Raji (cell line): Measurements from ENCODE around the gene PNMT.

Experiments
- POLR2A ChIP-seq: IDR thresholded peaks from 2 replicates; pipeline ENCODE4 v1.6.1; 2011; ENCODE audit warnings: low read depth, low read length, control low read depth; ENCODE audit not compliant: insufficient read depth

Gene PNMT

GRCh38 chr17:39642291-39643074 is 25.8 kb upstream of the PNMT start:
- TF ChIP-seq POLR2A = no peak

GRCh38 chr17:39643271-39643670 is 25.0 kb upstream of the PNMT start:
- TF ChIP-seq POLR2A = no peak

GRCh38 chr17:39647256-39647655 is 21.0 kb upstream of the PNMT start:
- TF ChIP-seq POLR2A = no peak

- TF ChIP-seq POLR2A = no peak
Measured at GRCh38 chr17:39648616-39649366, 19.5 kb upstream of the PNMT start.

GRCh38 chr17:39650121-39650579 is 18.1 kb upstream of the PNMT start:
- TF ChIP-seq POLR2A = no peak

GRCh38 chr17:39651923-39652586 is 16.2 kb upstream of the PNMT start:
- TF ChIP-seq POLR2A = no peak

GRCh38 chr17:39652587-39653315 is 15.5 kb upstream of the PNMT start:
- no peak for TF ChIP-seq POLR2A

- no peak for TF ChIP-seq POLR2A
Measured at GRCh38 chr17:39653316-39653661, 15.0 kb upstream of the PNMT start.

GRCh38 chr17:39653662-39654331 is 14.5 kb upstream of the PNMT start:
- no peak for TF ChIP-seq POLR2A

GRCh38 chr17:39655105-39655504 is 13.1 kb upstream of the PNMT start:
- no peak for TF ChIP-seq POLR2A

- TF ChIP-seq POLR2A = no peak
Measured at GRCh38 chr17:39658346-39658745, 9.9 kb upstream of the PNMT start.

GRCh38 chr17:39658760-39659159 is 9.5 kb upstream of the PNMT start:
- TF ChIP-seq POLR2A = no peak

GRCh38 chr17:39659279-39660010 is 8.8 kb upstream of the PNMT start:
- no peak for TF ChIP-seq POLR2A

- TF ChIP-seq POLR2A = no peak
Measured at GRCh38 chr17:39660011-39660360, 8.3 kb upstream of the PNMT start.
